Stomach smooth muscle (tissue), 2 donors: ENCODE measurements around the gene VEGFA.

ENCODE experiments used
- H3K27ac ChIP-seq: one replicate; pipeline ENCODE4 v1.7.0; 2013; ENCODE audit warnings: mild to moderate bottlenecking, low read length, inconsistent platforms
- H3K27me3 ChIP-seq, 2 donors: one replicate each; pipeline ENCODE4 v1.7.0; 2013; ENCODE audit warnings: low read length in 2 of 2; ENCODE audit not compliant: insufficient read depth in 2 of 2, control insufficient read depth in 1 of 2
- H3K36me3 ChIP-seq, 2 donors: one replicate each; pipeline ENCODE4 v1.7.0; 2013; ENCODE audit warnings: low read length in 2 of 2; ENCODE audit not compliant: control insufficient read depth in 2 of 2, insufficient read depth in 2 of 2
- H3K4me1 ChIP-seq: one replicate; pipeline ENCODE4 v1.7.0; 2013; ENCODE audit warnings: low read length; ENCODE audit not compliant: control insufficient read depth, insufficient read depth
- H3K4me3 ChIP-seq, 2 donors: one replicate each; pipeline ENCODE4 v1.7.0; 2013; ENCODE audit warnings: low read length in 2 of 2
- H3K9ac ChIP-seq, 2 donors: one replicate each; pipeline ENCODE4 v1.7.0; 2013; ENCODE audit warnings: low read length in 2 of 2, mild to moderate bottlenecking in 1 of 2
- H3K9me3 ChIP-seq, 2 donors: one replicate each; pipeline ENCODE4 v1.7.0; 2013; ENCODE audit warnings: low read length in 2 of 2; ENCODE audit not compliant: control insufficient read depth in 2 of 2
- donor health status: healthy.
- donor health status: Pancreatic carcinoma.

The VEGFA gene

DNA sequence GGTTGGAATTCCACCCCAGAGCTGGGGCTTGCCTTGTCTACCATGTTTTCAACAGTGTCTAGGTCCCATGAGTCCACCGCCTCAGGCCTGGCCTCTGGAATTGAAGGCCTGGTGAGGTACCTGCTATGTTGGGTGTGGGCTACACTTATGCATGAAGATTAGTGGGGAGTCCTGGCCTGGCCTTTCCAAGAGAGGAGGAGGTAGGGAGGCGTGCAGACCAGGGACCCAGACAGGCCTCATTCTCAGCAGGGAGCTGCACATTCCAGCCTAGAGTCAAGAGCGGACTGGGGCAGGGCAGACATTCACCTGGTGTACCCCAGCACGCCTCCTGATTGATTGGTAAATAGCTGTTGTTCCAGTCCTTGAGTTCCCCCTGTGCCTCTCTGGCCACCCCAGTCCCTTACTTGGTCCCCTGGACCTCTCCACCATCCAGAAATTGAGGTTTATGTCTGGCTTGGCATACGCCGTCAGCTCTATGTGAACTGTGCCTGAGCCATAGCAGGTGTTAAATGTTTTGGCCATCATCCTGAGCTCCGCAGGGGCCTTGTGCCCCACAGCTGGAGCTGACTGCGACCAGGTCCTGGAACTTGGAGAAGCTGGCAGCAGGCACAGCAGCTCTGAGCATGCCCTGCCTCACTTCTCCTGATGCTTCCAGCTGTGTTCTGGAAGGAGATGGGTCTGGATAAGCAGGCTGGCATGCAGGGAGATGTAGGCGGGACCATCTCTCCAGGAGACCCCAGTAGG is 8.2 kb upstream of the VEGFA start:
- Histone ChIP-seq H3K9ac (no peak overlapping the region), H3K27ac (no peak overlapping the region), H3K36me3 (no peaks in the 10 kb centered on the region), H3K9me3 (no peaks in the 10 kb centered on the region), H3K27me3 (no peaks in the 10 kb centered on the region), H3K4me1 (no peaks in the 10 kb centered on the region), H3K4me3 (no peak overlapping the region)

DNA sequence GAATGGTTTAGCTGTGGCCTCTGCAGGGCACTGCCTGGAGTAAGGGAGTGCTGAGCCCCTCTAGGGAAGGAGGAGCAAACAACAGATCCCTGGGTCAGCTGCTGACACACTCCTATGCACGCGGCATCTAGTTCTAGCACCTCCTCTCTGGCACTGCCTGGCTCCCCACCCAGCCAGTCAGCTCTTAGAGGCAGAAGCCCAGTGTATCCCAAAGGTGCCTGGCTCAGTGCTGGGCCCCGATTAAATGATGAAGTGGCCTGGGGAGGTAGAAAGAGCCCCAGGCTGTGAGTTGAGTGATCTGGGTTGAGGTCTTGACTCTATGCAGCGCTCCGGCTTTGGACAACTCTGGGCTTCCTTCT is 7.6 kb upstream of the VEGFA start:
- H3K4me1 ChIP-seq: no peaks in the 10 kb centered on the region
- no peak overlapping the region for H3K27ac ChIP-seq
- H3K9me3 ChIP-seq: no peaks in the 10 kb centered on the region
- H3K36me3 ChIP-seq: no peaks in the 10 kb centered on the region
- no peaks in the 10 kb centered on the region for H3K27me3 ChIP-seq
- no peak overlapping the region for H3K4me3 ChIP-seq
- H3K9ac ChIP-seq: no peak overlapping the region

GRCh38 chr6:43762966-43763695 is 6.9 kb upstream of the VEGFA start:
- Histone ChIP-seq H3K9ac (no peak overlapping the region), H3K27ac (no peak overlapping the region), H3K9me3 (no peaks in the 10 kb centered on the region), H3K4me3 (no peak overlapping the region), H3K36me3 (no peaks in the 10 kb centered on the region), H3K27me3 (no peaks in the 10 kb centered on the region), H3K4me1 (no peaks in the 10 kb centered on the region)

- Histone ChIP-seq H3K27ac (no peak overlapping the region), H3K9me3 (no peaks in the 10 kb centered on the region), H3K4me3 (no peak overlapping the region), H3K36me3 (no peaks in the 10 kb centered on the region), H3K4me1 (no peaks in the 10 kb centered on the region), H3K27me3 (no peaks in the 10 kb centered on the region), H3K9ac (no peak overlapping the region)
These were observed 6.0 kb upstream of the VEGFA start for GRCh38 chr6:43763812-43764522.

- Histone ChIP-seq H3K9me3 (no peaks in the 10 kb centered on the region), H3K4me3 (no peak overlapping the region), H3K36me3 (no peaks in the 10 kb centered on the region), H3K9ac (no peak overlapping the region), H3K27ac (no peak overlapping the region), H3K4me1 (peaks cover 7% of the 10 kb centered on the region), H3K27me3 (no peaks in the 10 kb centered on the region)
These were observed 5.2 kb upstream of the VEGFA start for GRCh38 chr6:43764772-43765171.

- Histone ChIP-seq H3K4me3 (no peak overlapping the region), H3K4me1 (peaks cover 12% of the 10 kb centered on the region), H3K36me3 (no peaks in the 10 kb centered on the region), H3K9me3 (no peaks in the 10 kb centered on the region), H3K27ac (no peak overlapping the region), H3K27me3 (no peaks in the 10 kb centered on the region), H3K9ac (no peak overlapping the region)
These were observed 4.1 kb upstream of the VEGFA start for GRCh38 chr6:43765776-43766499.

DNA sequence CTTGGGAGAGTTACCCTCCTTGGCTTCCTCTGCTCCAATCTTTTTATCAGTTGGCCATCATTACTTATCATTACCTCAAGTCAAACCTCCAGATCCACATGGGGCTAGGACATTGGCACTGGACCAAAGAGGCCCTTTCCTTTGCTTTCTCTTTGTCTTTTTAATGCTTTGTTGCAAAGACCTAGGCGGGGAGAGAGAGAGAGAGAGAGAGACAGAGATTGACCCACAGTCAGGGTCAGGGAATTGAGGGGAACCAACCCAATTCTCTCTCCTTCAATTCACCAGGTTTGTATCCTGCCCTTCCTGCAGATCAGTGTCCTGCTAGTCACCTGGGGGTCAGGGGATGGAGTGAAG is 3.5 kb upstream of the VEGFA start:
- Histone ChIP-seq H3K36me3 (no peaks in the 10 kb centered on the region), H3K9me3 (no peaks in the 10 kb centered on the region), H3K27ac (no peak overlapping the region), H3K4me3 (no peak overlapping the region), H3K4me1 (peaks cover 14% of the 10 kb centered on the region), H3K27me3 (no peaks in the 10 kb centered on the region), H3K9ac (no peak overlapping the region)

DNA sequence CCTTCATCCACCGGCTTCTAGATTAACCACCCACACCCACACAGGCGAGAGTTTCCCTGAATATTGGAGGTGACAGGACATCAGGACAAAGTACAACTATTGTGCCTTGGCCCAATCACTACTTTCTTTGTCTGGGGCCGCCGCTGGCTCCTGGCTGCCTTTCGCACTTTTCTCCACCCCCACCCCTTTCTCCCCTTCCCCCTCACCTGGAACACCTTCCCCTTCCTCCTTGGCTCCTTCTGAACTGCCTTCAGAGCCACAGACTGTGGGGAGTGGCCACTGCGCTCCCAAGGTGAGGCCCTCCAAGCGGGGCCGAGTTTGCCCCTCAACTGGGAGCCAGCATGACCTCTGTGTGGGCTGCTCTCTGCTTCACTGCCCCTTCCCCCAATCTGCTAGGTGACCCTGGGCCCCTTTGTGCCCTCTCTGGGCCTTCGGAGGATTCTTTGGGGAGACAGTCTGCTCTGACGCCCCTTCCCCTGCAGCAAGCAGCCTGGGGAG is 3.0 kb upstream of the VEGFA start:
- no peak overlapping the region for H3K4me3 ChIP-seq
- H3K36me3 ChIP-seq: no peaks in the 10 kb centered on the region
- H3K9ac ChIP-seq: no peak overlapping the region
- no peak overlapping the region for H3K27ac ChIP-seq
- peaks cover 16% of the 10 kb centered on the region for H3K4me1 ChIP-seq
- H3K27me3 ChIP-seq: no peaks in the 10 kb centered on the region
- H3K9me3 ChIP-seq: no peaks in the 10 kb centered on the region

DNA sequence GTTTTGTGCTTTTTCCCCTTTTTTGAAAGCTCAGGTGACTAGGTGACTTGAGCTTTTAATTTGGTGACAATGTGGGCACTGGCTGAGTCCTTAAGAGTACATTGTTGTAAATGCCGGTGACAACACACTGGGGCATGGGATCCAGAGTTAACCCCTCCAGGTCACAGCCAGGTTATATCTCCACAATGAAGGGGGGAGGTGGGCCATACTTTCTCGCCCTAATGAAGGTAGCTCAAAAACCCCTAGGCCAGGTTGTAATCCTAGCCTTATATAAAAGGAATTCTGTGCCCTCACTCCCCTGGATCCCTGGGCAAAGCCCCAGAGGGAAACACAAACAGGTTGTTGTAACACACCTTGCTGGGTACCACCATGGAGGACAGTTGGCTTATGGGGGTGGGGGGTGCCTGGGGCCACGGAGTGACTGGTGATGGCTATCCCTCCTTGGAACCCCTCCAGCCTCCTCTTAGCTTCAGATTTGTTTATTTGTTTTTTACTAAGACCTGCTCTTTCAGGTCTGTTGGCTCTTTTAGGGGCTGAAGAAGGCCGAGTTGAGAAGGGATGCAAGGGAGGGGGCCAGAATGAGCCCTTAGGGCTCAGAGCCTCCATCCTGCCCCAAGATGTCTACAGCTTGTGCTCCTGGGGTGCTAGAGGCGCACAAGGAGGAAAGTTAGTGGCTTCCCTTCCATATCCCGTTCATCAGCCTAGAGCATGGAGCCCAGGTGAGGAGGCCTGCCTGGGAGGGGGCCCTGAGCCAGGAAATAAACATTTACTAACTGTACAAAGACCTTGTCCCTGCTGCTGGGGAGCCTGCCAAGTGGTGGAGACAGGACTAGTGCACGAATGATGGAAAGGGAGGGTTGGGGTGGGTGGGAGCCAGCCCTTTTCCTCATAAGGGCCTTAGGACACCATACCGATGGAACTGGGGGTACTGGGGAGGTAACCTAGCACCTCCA is 2.2 kb upstream of the VEGFA start:
- Histone ChIP-seq H3K27me3 (no peaks in the 10 kb centered on the region), H3K27ac (no peak overlapping the region), H3K4me1 (peaks cover 24% of the 10 kb centered on the region), H3K4me3 (no peak overlapping the region), H3K36me3 (no peaks in the 10 kb centered on the region), H3K9ac (no peak overlapping the region), H3K9me3 (no peaks in the 10 kb centered on the region)

DNA sequence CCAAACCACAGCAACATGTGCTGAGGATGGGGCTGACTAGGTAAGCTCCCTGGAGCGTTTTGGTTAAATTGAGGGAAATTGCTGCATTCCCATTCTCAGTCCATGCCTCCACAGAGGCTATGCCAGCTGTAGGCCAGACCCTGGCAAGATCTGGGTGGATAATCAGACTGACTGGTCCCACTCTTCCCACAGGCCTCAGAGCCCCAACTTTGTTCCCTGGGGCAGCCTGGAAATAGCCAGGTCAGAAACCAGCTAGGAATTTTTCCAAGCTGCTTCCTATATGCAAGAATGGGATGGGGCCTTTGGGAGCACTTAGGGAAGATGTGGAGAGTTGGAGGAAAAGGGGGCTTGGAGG is 1.5 kb upstream of the VEGFA start:
- H3K9me3 ChIP-seq: no peaks in the 10 kb centered on the region
- H3K36me3 ChIP-seq: no peaks in the 10 kb centered on the region
- H3K27ac ChIP-seq: no peak overlapping the region
- H3K4me1 ChIP-seq: peaks cover 30% of the 10 kb centered on the region
- no peaks in the 10 kb centered on the region for H3K27me3 ChIP-seq
- H3K9ac ChIP-seq: no peak overlapping the region
- no peak overlapping the region for H3K4me3 ChIP-seq
